Measurements from ENCODE around the gene ARPC5.

Gene ARPC5

DNA sequence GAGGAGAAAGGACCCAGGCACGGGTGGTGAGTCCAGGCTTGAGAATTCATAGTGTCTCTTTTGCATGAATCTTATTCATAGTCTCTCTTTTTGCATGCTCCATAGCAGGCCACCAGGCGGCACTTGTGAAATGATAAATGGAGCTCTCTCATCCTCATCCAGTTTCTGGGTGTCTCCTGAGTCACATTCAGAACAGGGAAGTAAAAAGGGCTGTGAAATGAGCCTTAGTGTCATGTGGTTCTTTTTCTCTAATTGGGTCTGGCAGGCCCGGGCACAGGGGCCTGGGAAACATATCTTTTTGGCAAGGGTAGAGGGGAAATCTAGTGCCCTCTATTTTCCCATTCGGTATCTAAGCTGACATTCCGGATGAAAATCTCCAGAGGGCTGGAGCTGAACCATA lies 26.3 kb downstream of the ARPC5 start:
- no peak overlapping the region for H3K18ac ChIP-seq (ENCODE audit: low read length)
- H3K4me1 ChIP-seq (ENCODE audit: control insufficient read depth in 2 of 2, insufficient read depth in 1 of 2, low read depth in 1 of 2, low read length in 2 of 2), result no peaks in the 10 kb centered on the region
- peaks cover 0 to 13% (median 2%) of the 10 kb centered on the region in 3 experiments for H3K27me3 ChIP-seq (ENCODE audit: control insufficient read depth in 3 of 3, insufficient read depth in 3 of 3, low read depth in 1 of 3, low read length in 3 of 3)
- no peak overlapping the region for H2BK15ac ChIP-seq (ENCODE audit: low read length)
- H3K79me1 ChIP-seq (ENCODE audit: low read depth, low read length), result no peaks in the 10 kb centered on the region
- H3K23ac ChIP-seq (ENCODE audit: low read depth, low read length, poor library complexity), result no peak overlapping the region
- H2AK5ac ChIP-seq (ENCODE audit: low read depth, low read length), result no peak overlapping the region
- H2BK5ac ChIP-seq (ENCODE audit: low read length), result no peak overlapping the region
- DNase-seq (ENCODE audit: low spot score), result no peak
- H3K4me3 ChIP-seq (ENCODE audit: low read length in 2 of 2), result no peak overlapping the region
- no peak overlapping the region for H2BK12ac ChIP-seq (ENCODE audit: low read length)
- no peak overlapping the region for H4K8ac ChIP-seq (ENCODE audit: low read depth, low read length)
- no peaks in the 10 kb centered on the region for H3K36me3 ChIP-seq (replicated peaks in 1 of 2; ENCODE audit: control insufficient read depth in 2 of 2, insufficient read depth in 2 of 2, low read length in 2 of 2)
- H3K9ac ChIP-seq (ENCODE audit: low read depth, low read length, poor library complexity), result no peak overlapping the region
- H3K14ac ChIP-seq (ENCODE audit: low read length), result no peak overlapping the region
- no peak overlapping the region for H2BK120ac ChIP-seq (ENCODE audit: low read depth, low read length)
- WGBS, 2 donors (ENCODE audit: extremely low coverage in 2 of 2, insufficient read length in 2 of 2, insufficient replicate concordance in 1 of 2), result no CpG with 5 or more reads among the region's 5 CpGs
- no peak overlapping the region for H4K91ac ChIP-seq (ENCODE audit: low read depth, low read length, poor library complexity)
- H3K27ac ChIP-seq (replicated peaks; ENCODE audit: low read length), result no peak overlapping the region
- H3K9me3 ChIP-seq (replicated peaks in 1 of 2; ENCODE audit: control insufficient read depth in 2 of 2, insufficient read depth in 1 of 2, low read depth in 1 of 2, low read length in 2 of 2), result peaks cover 0 to 1% of the 10 kb centered on the region in 2 donors
- H3K4me2 ChIP-seq (ENCODE audit: insufficient read depth, low read length, poor library complexity, severe bottlenecking), result no peak overlapping the region
- H2AFZ ChIP-seq (ENCODE audit: low read length), result no peak overlapping the region
- H3K4ac ChIP-seq (ENCODE audit: low read length), result no peak overlapping the region

DNA sequence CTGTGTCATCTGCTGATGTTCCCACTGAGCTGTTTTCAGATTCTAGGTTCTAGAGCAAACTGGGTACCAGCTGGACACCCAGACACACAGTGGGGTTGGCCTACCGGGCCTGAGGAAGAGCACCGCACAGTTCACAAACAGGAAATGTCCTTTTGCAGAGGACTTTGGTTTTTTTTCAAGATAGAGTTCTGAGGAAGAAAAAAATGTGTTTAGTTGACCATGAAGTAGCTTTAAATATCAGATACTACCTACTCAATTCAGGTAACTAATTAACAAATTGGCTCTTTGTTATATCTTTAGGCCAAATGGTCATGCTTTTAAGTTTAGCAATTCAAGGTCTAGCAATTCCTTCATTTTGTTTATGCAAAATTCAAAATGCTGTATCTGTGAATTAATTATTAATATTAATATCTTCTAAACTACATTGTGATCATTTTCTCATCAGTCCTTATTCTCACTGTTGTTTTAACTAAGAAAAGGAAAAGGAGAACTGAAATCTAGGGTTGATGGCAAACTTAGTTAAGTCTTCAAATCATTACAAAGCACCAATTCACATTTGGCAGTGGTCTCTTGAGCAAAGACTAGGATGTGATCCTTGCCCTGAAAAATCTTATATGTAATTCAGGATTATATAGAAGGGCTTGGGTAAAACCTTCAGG lies 28.1 kb downstream of the ARPC5 start:
- no peak overlapping the region for H3K9ac ChIP-seq (ENCODE audit: low read depth, low read length, poor library complexity)
- H3K27me3 ChIP-seq (ENCODE audit: control insufficient read depth in 3 of 3, insufficient read depth in 3 of 3, low read depth in 1 of 3, low read length in 3 of 3), result peaks cover 0 to 13% (median 2%) of the 10 kb centered on the region in 3 experiments
- no peak overlapping the region for H3K27ac ChIP-seq (replicated peaks; ENCODE audit: low read length)
- no peak overlapping the region for H3K18ac ChIP-seq (ENCODE audit: low read length)
- WGBS, 2 donors (ENCODE audit: extremely low coverage in 2 of 2, insufficient read length in 2 of 2, insufficient replicate concordance in 1 of 2), result no CpG with 5 or more reads among the region's 2 CpGs
- no peak overlapping the region for H2BK12ac ChIP-seq (ENCODE audit: low read length)
- DNase-seq (ENCODE audit: low spot score), result no peak
- no peak overlapping the region for H3K14ac ChIP-seq (ENCODE audit: low read length)
- no peak overlapping the region for H3K4ac ChIP-seq (ENCODE audit: low read length)
- H2BK120ac ChIP-seq (ENCODE audit: low read depth, low read length), result no peak overlapping the region
- H3K4me2 ChIP-seq (ENCODE audit: insufficient read depth, low read length, poor library complexity, severe bottlenecking), result no peak overlapping the region
- H2BK15ac ChIP-seq (ENCODE audit: low read length), result no peak overlapping the region
- no peak overlapping the region for H3K4me3 ChIP-seq (ENCODE audit: low read length in 2 of 2)
- no peaks in the 10 kb centered on the region for H3K36me3 ChIP-seq (replicated peaks in 1 of 2; ENCODE audit: control insufficient read depth in 2 of 2, insufficient read depth in 2 of 2, low read length in 2 of 2)
- H3K4me1 ChIP-seq (ENCODE audit: control insufficient read depth in 2 of 2, insufficient read depth in 1 of 2, low read depth in 1 of 2, low read length in 2 of 2), result no peaks in the 10 kb centered on the region
- H4K91ac ChIP-seq (ENCODE audit: low read depth, low read length, poor library complexity), result no peak overlapping the region
- H3K23ac ChIP-seq (ENCODE audit: low read depth, low read length, poor library complexity), result no peak overlapping the region
- H2AFZ ChIP-seq (ENCODE audit: low read length), result no peak overlapping the region
- H2BK5ac ChIP-seq (ENCODE audit: low read length), result no peak overlapping the region
- no peaks in the 10 kb centered on the region for H3K79me1 ChIP-seq (ENCODE audit: low read depth, low read length)
- no peak overlapping the region for H4K8ac ChIP-seq (ENCODE audit: low read depth, low read length)
- no peak overlapping the region for H2AK5ac ChIP-seq (ENCODE audit: low read depth, low read length)
- H3K9me3 ChIP-seq (replicated peaks in 1 of 2; ENCODE audit: control insufficient read depth in 2 of 2, insufficient read depth in 1 of 2, low read depth in 1 of 2, low read length in 2 of 2), result peaks cover 0 to 1% of the 10 kb centered on the region in 2 donors

GRCh38 chr1:183605904-183606303 lies 29.7 kb downstream of the ARPC5 start:
- Histone ChIP-seq H2BK120ac (ENCODE audit: low read depth, low read length) (no peak overlapping the region), H3K9me3 (replicated peaks in 1 of 2; ENCODE audit: control insufficient read depth in 2 of 2, insufficient read depth in 1 of 2, low read depth in 1 of 2, low read length in 2 of 2) (no peaks in the 10 kb centered on the region), H2BK15ac (ENCODE audit: low read length) (no peak overlapping the region), H2BK5ac (ENCODE audit: low read length) (no peak overlapping the region), H3K4me1 (ENCODE audit: control insufficient read depth in 2 of 2, insufficient read depth in 1 of 2, low read depth in 1 of 2, low read length in 2 of 2) (no peaks in the 10 kb centered on the region), H3K36me3 (replicated peaks in 1 of 2; ENCODE audit: control insufficient read depth in 2 of 2, insufficient read depth in 2 of 2, low read length in 2 of 2) (no peaks in the 10 kb centered on the region), H3K4me3 (ENCODE audit: low read length in 2 of 2) (no peak overlapping the region), H3K14ac (ENCODE audit: low read length) (no peak overlapping the region), H3K79me1 (ENCODE audit: low read depth, low read length) (no peaks in the 10 kb centered on the region), H4K8ac (ENCODE audit: low read depth, low read length) (no peak overlapping the region), H3K4me2 (ENCODE audit: insufficient read depth, low read length, poor library complexity, severe bottlenecking) (no peak overlapping the region), H3K27me3 (ENCODE audit: control insufficient read depth in 3 of 3, insufficient read depth in 3 of 3, low read depth in 1 of 3, low read length in 3 of 3) (peaks cover 0 to 13% (median 0%) of the 10 kb centered on the region in 3 experiments), H3K9ac (ENCODE audit: low read depth, low read length, poor library complexity) (no peak overlapping the region), H2AFZ (ENCODE audit: low read length) (no peak overlapping the region), H2AK5ac (ENCODE audit: low read depth, low read length) (no peak overlapping the region), H3K23ac (ENCODE audit: low read depth, low read length, poor library complexity) (no peak overlapping the region), H3K18ac (ENCODE audit: low read length) (no peak overlapping the region), H2BK12ac (ENCODE audit: low read length) (no peak overlapping the region), H4K91ac (ENCODE audit: low read depth, low read length, poor library complexity) (no peak overlapping the region), H3K4ac (ENCODE audit: low read length) (no peak overlapping the region), H3K27ac (replicated peaks; ENCODE audit: low read length) (no peak overlapping the region)
- no CpG with 5 or more reads among the region's 2 CpGs for WGBS, 2 donors (ENCODE audit: extremely low coverage in 2 of 2, insufficient read length in 2 of 2, insufficient replicate concordance in 1 of 2)
- DNase-seq (ENCODE audit: low spot score), result no peak

- Histone ChIP-seq H2AFZ (ENCODE audit: low read length) (no peak overlapping the region), H4K91ac (ENCODE audit: low read depth, low read length, poor library complexity) (no peak overlapping the region), H2AK5ac (ENCODE audit: low read depth, low read length) (no peak overlapping the region), H3K4ac (ENCODE audit: low read length) (no peak overlapping the region), H3K14ac (ENCODE audit: low read length) (no peak overlapping the region), H3K79me1 (ENCODE audit: low read depth, low read length) (no peaks in the 10 kb centered on the region), H2BK12ac (ENCODE audit: low read length) (no peak overlapping the region), H3K27me3 (ENCODE audit: control insufficient read depth in 3 of 3, insufficient read depth in 3 of 3, low read depth in 1 of 3, low read length in 3 of 3) (peaks cover 0 to 13% (median 0%) of the 10 kb centered on the region in 3 experiments), H2BK15ac (ENCODE audit: low read length) (no peak overlapping the region), H3K4me1 (ENCODE audit: control insufficient read depth in 2 of 2, insufficient read depth in 1 of 2, low read depth in 1 of 2, low read length in 2 of 2) (no peaks in the 10 kb centered on the region), H3K9me3 (replicated peaks in 1 of 2; ENCODE audit: control insufficient read depth in 2 of 2, insufficient read depth in 1 of 2, low read depth in 1 of 2, low read length in 2 of 2) (no peaks in the 10 kb centered on the region), H3K9ac (ENCODE audit: low read depth, low read length, poor library complexity) (no peak overlapping the region), H3K36me3 (replicated peaks in 1 of 2; ENCODE audit: control insufficient read depth in 2 of 2, insufficient read depth in 2 of 2, low read length in 2 of 2) (no peaks in the 10 kb centered on the region), H2BK5ac (ENCODE audit: low read length) (no peak overlapping the region), H3K27ac (replicated peaks; ENCODE audit: low read length) (no peak overlapping the region), H4K8ac (ENCODE audit: low read depth, low read length) (no peak overlapping the region), H3K4me3 (ENCODE audit: low read length in 2 of 2) (no peak overlapping the region), H3K4me2 (ENCODE audit: insufficient read depth, low read length, poor library complexity, severe bottlenecking) (no peak overlapping the region), H2BK120ac (ENCODE audit: low read depth, low read length) (no peak overlapping the region), H3K23ac (ENCODE audit: low read depth, low read length, poor library complexity) (no peak overlapping the region), H3K18ac (ENCODE audit: low read length) (no peak overlapping the region)
- DNase-seq (ENCODE audit: low spot score), result no peak
- WGBS, 2 donors (ENCODE audit: extremely low coverage in 2 of 2, insufficient read length in 2 of 2, insufficient replicate concordance in 1 of 2), result no CpG with 5 or more reads among the region's 8 CpGs
These were observed 30.8 kb downstream of the ARPC5 start for GRCh38 chr1:183604815-183605214.
